GM23248 (cell line): ENCODE measurements around the gene ITPKB. TPM values are rescaled to one million over a fixed set of nuclear protein-coding genes. Genes with fewer than 3 reads are reported as not detected.

Experiments used
- DNase-seq: peaks from one replicate; pipeline ENCODE4 v3.0.0-alpha.2; 2015
- H2AFZ ChIP-seq: fragments of 200-600 bp; sonication (generic); 2 replicates; pipeline ENCODE4 v1.6.1; 2016; ENCODE audit warnings: antibody characterized with exemption
- H3F3A ChIP-seq: fragments of 200-600 bp; sonication (generic); 2 replicates; pipeline ENCODE4 v1.6.1; 2016; ENCODE audit warnings: mild to moderate bottlenecking, antibody characterized with exemption, mixed run types; ENCODE audit not compliant: insufficient read depth
- H3K27ac ChIP-seq: fragments of 200-600 bp; sonication (generic); 2 replicates; pipeline ENCODE4 v1.5.1; 2016; ENCODE audit warnings: mild to moderate bottlenecking
- H3K27me3 ChIP-seq: fragments of 200-600 bp; sonication (generic); replicated peaks from 2 replicates; pipeline ENCODE4 v1.6.1; 2016; ENCODE audit warnings: mild to moderate bottlenecking; ENCODE audit not compliant: insufficient read depth
- H3K36me3 ChIP-seq: fragments of 200-600 bp; sonication (generic); 2 replicates; pipeline ENCODE4 v1.6.1; 2016; ENCODE audit warnings: low read depth, mild to moderate bottlenecking
- H3K4me1 ChIP-seq: fragments of 200-600 bp; sonication (generic); 2 replicates; pipeline ENCODE4 v1.6.1; 2016; ENCODE audit warnings: mild to moderate bottlenecking; ENCODE audit not compliant: insufficient read depth
- H3K4me2 ChIP-seq: fragments of 200-600 bp; sonication (generic); one replicate; pipeline ENCODE4 v1.6.1; 2016; ENCODE audit warnings: mild to moderate bottlenecking; ENCODE audit not compliant: unreplicated experiment
- H3K4me3 ChIP-seq: fragments of 200-600 bp; sonication (generic); 2 replicates; pipeline ENCODE4 v1.5.1; 2016; ENCODE audit warnings: mild to moderate bottlenecking
- H3K79me2 ChIP-seq: fragments of 200-600 bp; sonication (generic); 2 replicates; pipeline ENCODE4 v1.6.1; 2016; ENCODE audit warnings: mild to moderate bottlenecking; ENCODE audit not compliant: insufficient read depth
- H3K9ac ChIP-seq: fragments of 200-600 bp; sonication (generic); 2 replicates; pipeline ENCODE4 v1.6.1; 2016; ENCODE audit warnings: mild to moderate bottlenecking
- H3K9me2 ChIP-seq: fragments of 200-600 bp; sonication (generic); 2 replicates; pipeline ENCODE4 v1.6.1; 2016; ENCODE audit warnings: mixed run types, mild to moderate bottlenecking, moderate library complexity; ENCODE audit not compliant: insufficient read depth
- H3K9me3 ChIP-seq: fragments of 200-600 bp; sonication (generic); one replicate; pipeline ENCODE4 v1.6.1; 2017; ENCODE audit warnings: low read depth
- H4K20me1 ChIP-seq: fragments of 200-600 bp; sonication (generic); 2 replicates; pipeline ENCODE4 v1.6.0; 2016; ENCODE audit not compliant: insufficient read depth
- EZH2 ChIP-seq: fragments of 200-600 bp; sonication (generic); IDR thresholded peaks from 2 replicates; pipeline ENCODE4 v1.6.1; 2018; ENCODE audit warnings: antibody characterized with exemption, mild to moderate bottlenecking; ENCODE audit not compliant: insufficient read depth, poor library complexity, severe bottlenecking
- EZH2phosphoT487 ChIP-seq: fragments of 200-600 bp; sonication (generic); IDR thresholded peaks from 2 replicates; pipeline ENCODE4 v1.6.1; 2018; ENCODE audit warnings: antibody characterized with exemption, moderate library complexity, mild to moderate bottlenecking, low read depth; ENCODE audit not compliant: insufficient read depth
- WGBS, 2 experiments: methylation state at CpG; one replicate each; pipeline ENCODE4 v1.1.6; 2015 to 2017; ENCODE audit warnings: low lambda C conversion rate in 2 of 2, low coverage in 1 of 2; ENCODE audit errors: missing lambda C conversion rate in 2 of 2; 5-methylcytosine and 5-hydroxymethylcytosine counted together
- in situ Hi-C: fragments of 300-500 bp; cut with MboI; formaldehyde crosslinking; loops from 2 replicates; pipeline ENCODE4 v1.15.0; 2020
- polyA plus RNA-seq: library from polyadenylated mRNA; unstranded; fragments of >200 nt; fragmentation: Nextera tagmentation; extraction: Ambion mirVana; gene quantifications from 2 replicates; pipeline ENCODE4 v1.2.1, GENCODE V29; 2016
- total RNA-seq: library from RNA; depleted of rRNA; stranded (reverse); fragments of >200 nt; shearing (Covaris generic); gene quantifications from 2 replicates; pipeline ENCODE4 v1.2.3, GENCODE V29; 2014

Gene ITPKB
- total and polyA plus RNA-seq, 2 experiments from 2014 or later: 0.26 to 0.86 TPM

DNA sequence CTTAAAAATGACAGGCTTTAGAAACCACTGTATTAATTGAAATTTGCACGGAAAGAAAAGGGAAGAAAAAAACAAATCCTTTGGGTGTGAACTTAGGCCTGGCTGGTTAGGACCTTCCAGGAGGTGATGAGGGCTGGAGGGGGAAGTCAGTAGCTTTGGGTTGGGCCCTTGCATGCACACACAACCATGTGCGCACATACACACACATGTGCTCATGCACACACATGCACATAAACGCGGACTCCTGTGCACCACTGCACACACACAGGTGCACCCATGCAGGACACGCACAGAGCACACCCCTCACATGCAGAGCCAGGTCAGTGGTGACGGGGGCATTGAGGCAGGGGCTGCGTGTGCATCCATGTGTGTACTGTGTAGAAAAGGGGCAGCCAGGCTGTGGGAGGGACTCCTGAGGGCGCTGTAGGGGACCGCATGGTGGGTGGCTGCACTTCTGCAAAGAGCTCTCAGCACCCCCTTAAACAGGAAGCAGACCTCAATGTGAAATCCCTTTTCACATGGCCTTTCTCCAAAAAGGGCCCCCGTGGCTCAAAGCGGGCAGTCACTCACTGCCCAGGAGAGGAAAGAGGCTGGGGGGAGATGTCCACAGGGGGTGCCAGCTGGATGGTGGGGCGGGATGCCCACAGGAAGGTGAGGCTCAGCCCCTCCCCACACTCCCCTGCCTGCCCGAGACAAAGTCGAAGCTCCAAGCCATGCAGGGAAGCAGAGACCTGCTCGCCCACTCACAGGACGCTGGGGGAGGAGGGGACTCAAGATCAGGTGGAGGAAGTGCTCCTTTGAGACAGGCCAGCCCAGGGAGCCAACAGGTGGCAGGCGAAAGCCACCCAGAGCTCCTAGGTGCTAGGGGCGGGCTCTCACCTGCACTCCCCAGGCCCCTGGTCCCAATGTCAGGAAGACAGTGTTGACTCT, 95.2 kb downstream of the ITPKB start:
- Histone ChIP-seq H3K27ac (no peak overlapping the region), H3K4me3 (no peak overlapping the region), H3K36me3 (no peaks in the 10 kb centered on the region), H3F3A (no peaks in the 10 kb centered on the region), H3K79me2 (no peaks in the 10 kb centered on the region), H2AFZ (no peak overlapping the region), H3K27me3 (no peaks in the 10 kb centered on the region), H4K20me1 (no peaks in the 10 kb centered on the region), H3K9ac (no peak overlapping the region), H3K9me2 (no peaks in the 10 kb centered on the region), H3K4me1 (peaks cover 7% of the 10 kb centered on the region; the same call in 1 of the 2 replicates), H3K4me2 (no peak overlapping the region), H3K9me3 (no peaks in the 10 kb centered on the region)
- in situ Hi-C loops: no loop called here
- WGBS, 2 experiments: 88 to 89% methylated on average over 16 to 18 of the region's 18 CpGs
- DNase-seq: no peak
- no peak for TF ChIP-seq EZH2phosphoT487
- no peak for TF ChIP-seq EZH2

DNA sequence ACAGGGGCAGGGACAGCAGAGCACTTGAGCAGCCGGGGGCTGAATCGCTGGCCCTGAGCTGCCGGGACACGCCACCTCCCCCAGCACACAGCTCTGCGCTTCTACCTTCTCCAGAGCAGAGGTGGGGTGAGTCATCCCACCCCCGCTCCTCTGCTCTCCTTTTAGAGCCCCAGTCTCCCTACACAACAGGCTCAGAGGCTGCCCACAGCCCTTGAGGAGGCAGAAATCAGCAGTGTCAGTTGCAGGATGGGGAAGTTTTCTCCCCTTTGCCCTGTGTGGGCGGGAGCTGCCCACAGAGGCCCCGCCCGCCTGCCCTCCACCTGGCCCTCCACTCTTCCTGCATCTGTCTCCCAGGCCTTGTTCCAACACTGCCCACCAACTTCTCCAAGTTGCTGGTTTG, 95.9 kb downstream of the ITPKB start:
- Histone ChIP-seq H3K36me3 (no peaks in the 10 kb centered on the region), H3F3A (no peaks in the 10 kb centered on the region), H3K27me3 (no peaks in the 10 kb centered on the region), H3K4me3 (no peak overlapping the region), H3K4me2 (no peak overlapping the region), H4K20me1 (no peaks in the 10 kb centered on the region), H3K9ac (no peak overlapping the region), H3K4me1 (peaks cover 7% of the 10 kb centered on the region; the same call in 1 of the 2 replicates), H2AFZ (no peak overlapping the region), H3K9me3 (no peaks in the 10 kb centered on the region), H3K79me2 (no peaks in the 10 kb centered on the region), H3K27ac (no peak overlapping the region), H3K9me2 (no peaks in the 10 kb centered on the region)
- TF ChIP-seq EZH2phosphoT487 (no peak), EZH2 (no peak)
- DNase-seq: peak; percentile 67
- in situ Hi-C loops: no loop called here
- 70 to 80% methylated on average over 8 to 9 of the region's 9 CpGs for WGBS, 2 experiments

DNA sequence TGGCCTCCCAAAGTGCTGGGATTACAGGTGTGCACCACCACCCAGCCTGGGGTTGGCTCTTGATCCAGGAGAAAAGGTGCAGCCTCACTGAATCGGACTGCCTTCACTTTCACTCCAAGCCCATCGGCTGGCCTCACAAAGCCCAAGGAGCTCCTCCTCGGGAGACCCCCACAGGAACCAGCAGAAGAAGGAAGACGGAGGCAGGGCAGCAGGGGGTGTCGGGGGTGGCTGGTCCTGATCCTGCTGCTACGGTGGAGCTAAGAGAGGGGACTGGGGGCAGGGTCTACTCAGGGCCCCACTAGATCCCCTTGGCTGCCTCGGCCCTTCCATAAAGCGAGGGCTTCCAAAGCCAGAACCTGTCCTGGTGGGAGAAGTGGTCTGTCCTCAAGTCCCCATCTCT, 96.7 kb downstream of the ITPKB start:
- 95 to 96% methylated on average over 7 to 8 of the region's 8 CpGs for WGBS, 2 experiments
- no peak for DNase-seq

DNA sequence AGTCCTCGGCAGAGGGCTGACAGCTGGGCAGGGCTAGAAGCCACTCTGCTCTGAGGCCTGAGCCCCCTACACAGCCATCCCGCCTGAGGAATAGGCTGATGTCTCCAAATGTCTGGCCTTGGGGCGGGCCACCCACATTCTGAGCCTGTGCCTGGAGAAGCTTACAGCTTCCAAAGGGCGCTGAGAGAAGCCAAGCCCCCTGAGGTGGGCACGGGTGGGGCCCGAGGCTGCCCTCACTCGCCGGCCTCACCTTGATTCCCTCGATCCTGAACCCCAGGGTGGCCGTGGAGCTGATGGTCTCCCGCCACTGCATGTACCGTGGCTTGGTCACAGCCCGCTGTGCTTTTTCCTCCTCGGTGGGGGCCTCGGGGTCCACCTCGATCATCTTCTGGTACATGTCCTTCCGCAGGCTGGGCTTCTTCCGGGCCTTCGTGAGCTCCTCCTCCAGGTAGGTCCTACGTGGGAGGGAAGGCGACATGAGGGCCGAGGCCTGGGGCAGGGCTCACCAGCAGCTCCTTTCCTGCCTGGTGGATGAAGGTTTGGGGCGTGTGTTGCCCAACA, 97.3 kb downstream of the ITPKB start:
- DNase-seq: no peak
- WGBS, 2 experiments: 88 to 93% methylated on average over 17 to 23 of the region's 23 CpGs
- Histone ChIP-seq H3K79me2 (no peaks in the 10 kb centered on the region), H3K36me3 (no peaks in the 10 kb centered on the region), H3K9me3 (no peaks in the 10 kb centered on the region), H3K27ac (no peak overlapping the region), H2AFZ (no peak overlapping the region), H3K4me3 (no peak overlapping the region), H3K4me1 (peaks cover 7% of the 10 kb centered on the region; the same call in 1 of the 2 replicates), H3K9me2 (no peaks in the 10 kb centered on the region), H3K9ac (no peak overlapping the region), H3K27me3 (no peaks in the 10 kb centered on the region), H3K4me2 (no peak overlapping the region), H4K20me1 (no peaks in the 10 kb centered on the region), H3F3A (no peaks in the 10 kb centered on the region)
- no peak for TF ChIP-seq EZH2phosphoT487
- in situ Hi-C loops: no loop called here

More for the DNA sequence above, 96.7 kb downstream of the ITPKB start:
- H3K9me2 ChIP-seq: no peaks in the 10 kb centered on the region
- H2AFZ ChIP-seq: no peak overlapping the region
- H3K36me3 ChIP-seq: no peaks in the 10 kb centered on the region
- H3K4me1 ChIP-seq: peaks cover 7% of the 10 kb centered on the region; the same call in 1 of the 2 replicates
- H4K20me1 ChIP-seq: no peaks in the 10 kb centered on the region
- no peak overlapping the region for H3K4me3 ChIP-seq
- H3K27me3 ChIP-seq: no peaks in the 10 kb centered on the region
- no peaks in the 10 kb centered on the region for H3K79me2 ChIP-seq
- no peaks in the 10 kb centered on the region for H3K9me3 ChIP-seq
- no peak overlapping the region for H3K9ac ChIP-seq
- TF ChIP-seq EZH2 (no peak), EZH2phosphoT487 (no peak)
- H3K27ac ChIP-seq: no peak overlapping the region
- H3K4me2 ChIP-seq: no peak overlapping the region
- H3F3A ChIP-seq: no peaks in the 10 kb centered on the region
- in situ Hi-C loops: no loop called here
